Lower lobe of right lung (tissue), 2 donors: ENCODE results near the gene ABHD12B. TPM values are rescaled to one million over a fixed set of nuclear protein-coding genes. Genes with fewer than 3 reads are reported as not detected.

Source experiments
- ATAC-seq, 2 donors: fragments of 200-7000 bp; cut with Tn5 transposase; one replicate each; pipeline ENCODE4 v1.9.1; 2020 to 2022; ENCODE audit warnings: mild to moderate bottlenecking in 2 of 2, moderate library complexity in 2 of 2
- DNase-seq: peaks from one replicate; pipeline ENCODE4 v3.0.0-alpha.2; 2020
- H3K27ac ChIP-seq: fragments of 200-600 bp; one replicate; pipeline ENCODE4 v1.8.0; 2022
- H3K27me3 ChIP-seq: fragments of 200-600 bp; one replicate; pipeline ENCODE4 v1.8.0; 2022; ENCODE audit warnings: low read depth
- H3K36me3 ChIP-seq: fragments of 200-600 bp; one replicate; pipeline ENCODE4 v1.8.0; 2022; ENCODE audit warnings: mild to moderate bottlenecking
- H3K4me1 ChIP-seq: fragments of 200-600 bp; one replicate; pipeline ENCODE4 v1.8.0; 2022
- H3K4me3 ChIP-seq: fragments of 200-600 bp; one replicate; pipeline ENCODE4 v1.8.0; 2022; ENCODE audit warnings: mild to moderate bottlenecking
- H3K9me3 ChIP-seq: fragments of 200-600 bp; one replicate; pipeline ENCODE4 v1.8.0; 2022
- CTCF ChIP-seq: fragments of 200-600 bp; IDR thresholded peaks from one replicate; pipeline ENCODE4 v1.8.0; 2022; ENCODE audit warnings: antibody characterized with exemption, mild to moderate bottlenecking
- intact Hi-C: fragments of 100-400 bp; cut with DNase I; formaldehyde crosslinking; loops from one replicate; pipeline ENCODE4 v1.11.0; 2022
- total RNA-seq: library from RNA; stranded (reverse); fragmentation: NEBNext Ultra II Directional; extraction: Animal tissue kit (Norgen Biotek cat#: 25700); gene quantifications from one replicate; pipeline ENCODE4 v1.2.1, GENCODE V29; 2021
- donor health status: DM: no; HTN: yes; CAD: no; lungs with severe emphysema.

Gene ABHD12B
- total RNA-seq, 1 donor from 2014 or later: not detected

GRCh38 chr14:50856660-50857059, 15.2 kb upstream of the ABHD12B start:
- intact Hi-C loops: no loop called here
- TF ChIP-seq CTCF: no peak
- Histone ChIP-seq H3K9me3 (no peaks in the 10 kb centered on the region), H3K27me3 (no peaks in the 10 kb centered on the region), H3K36me3 (no peaks in the 10 kb centered on the region), H3K4me3 (no peak overlapping the region), H3K27ac (no peak overlapping the region), H3K4me1 (peaks cover 12% of the 10 kb centered on the region)
- DNase-seq: no peak
- ATAC-seq: no peak

- Histone ChIP-seq H3K36me3 (no peaks in the 10 kb centered on the region), H3K27me3 (no peaks in the 10 kb centered on the region), H3K4me1 (peaks cover 12% of the 10 kb centered on the region), H3K4me3 (peak overlapping the region; percentile 65), H3K27ac (peak overlapping the region; percentile 56), H3K9me3 (no peaks in the 10 kb centered on the region)
- intact Hi-C loops: no loop called here
- no peak for TF ChIP-seq CTCF
- ATAC-seq: peak in 1 of 2 donors; percentile 13
- no peak for DNase-seq
Measured at GRCh38 chr14:50859296-50859624, 12.6 kb upstream of the ABHD12B start.

GRCh38 chr14:50860478-50861086, 11.3 kb upstream of the ABHD12B start:
- peak overlapping the region; percentile 65 for H3K4me3 ChIP-seq
- H3K27me3 ChIP-seq: no peaks in the 10 kb centered on the region
- intact Hi-C loops: no loop called here
- ATAC-seq: peak; percentile 75 to 92
- peak; percentile 80 for TF ChIP-seq CTCF
- peaks cover 14% of the 10 kb centered on the region for H3K4me1 ChIP-seq
- no peaks in the 10 kb centered on the region for H3K9me3 ChIP-seq
- DNase-seq: peak; percentile 81
- H3K36me3 ChIP-seq: no peaks in the 10 kb centered on the region
- H3K27ac ChIP-seq: no peak overlapping the region

GRCh38 chr14:50862036-50862570, 9.8 kb upstream of the ABHD12B start:
- DNase-seq: no peak
- Histone ChIP-seq H3K27ac (no peak overlapping the region), H3K4me3 (no peak overlapping the region), H3K9me3 (no peaks in the 10 kb centered on the region), H3K36me3 (no peaks in the 10 kb centered on the region), H3K27me3 (no peaks in the 10 kb centered on the region), H3K4me1 (peaks cover 16% of the 10 kb centered on the region)
- TF ChIP-seq CTCF: no peak
- intact Hi-C loops: no loop called here
- ATAC-seq: no peak

DNA sequence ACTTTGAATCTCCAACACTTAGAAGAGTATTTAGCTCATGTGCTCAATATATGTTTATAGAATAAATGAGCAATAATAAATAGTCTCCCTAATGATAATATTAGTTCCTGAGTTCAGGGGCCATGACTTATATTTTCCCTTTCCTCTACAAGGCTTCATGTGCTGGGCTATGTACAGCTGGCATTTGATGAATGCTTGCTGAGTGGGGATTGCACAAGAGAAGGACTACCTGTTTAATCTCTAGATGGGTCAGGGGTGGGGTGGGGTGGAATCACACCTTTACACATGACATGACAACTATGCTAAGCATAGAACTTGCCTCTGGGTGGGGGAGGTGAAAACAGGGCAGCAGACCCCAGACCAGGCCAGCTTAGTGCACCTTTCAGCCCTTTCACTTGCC, 7.6 kb upstream of the ABHD12B start:
- TF ChIP-seq CTCF: no peak
- Histone ChIP-seq H3K27ac (no peak overlapping the region), H3K4me1 (peaks cover 14% of the 10 kb centered on the region), H3K4me3 (no peak overlapping the region), H3K27me3 (no peaks in the 10 kb centered on the region), H3K9me3 (no peaks in the 10 kb centered on the region), H3K36me3 (no peaks in the 10 kb centered on the region)
- ATAC-seq (no peak), DNase-seq (no peak)
- intact Hi-C loops: no loop called here
